SU-DHL-6 (cell line): ENCODE results near the gene TRIM24.

ENCODE experiments used
- H2AFZ ChIP-seq: fragments of 200-600 bp; sonication (generic); 2 replicates; pipeline ENCODE4 v1.6.1; 2014; ENCODE audit warnings: low read depth, mild to moderate bottlenecking, moderate library complexity, mixed read lengths, antibody characterized with exemption, low read length; ENCODE audit not compliant: severe bottlenecking
- H3F3A ChIP-seq: fragments of 200-600 bp; shearing (Covaris generic); 2 replicates; pipeline ENCODE4 v1.6.0; 2016; ENCODE audit warnings: antibody characterized with exemption, mild to moderate bottlenecking; ENCODE audit not compliant: insufficient read depth
- H3K27ac ChIP-seq: fragments of 200-600 bp; sonication (generic); 2 replicates; pipeline ENCODE4 v1.5.1; 2016; ENCODE audit warnings: low read depth, mild to moderate bottlenecking, low read length, moderate library complexity, mixed read lengths
- H3K27me3 ChIP-seq: fragments of 200-600 bp; sonication (generic), shearing (Covaris generic); 2 replicates; pipeline ENCODE4 v1.6.0; 2014; ENCODE audit warnings: mild to moderate bottlenecking, low read length
- H3K36me3 ChIP-seq: fragments of 200-600 bp; sonication (generic); 2 replicates; pipeline ENCODE4 v1.6.1; 2014; ENCODE audit warnings: mild to moderate bottlenecking, low read length, mixed read lengths
- H3K4me2 ChIP-seq: fragments of 300-600, 200-600 bp; shearing (Covaris generic), sonication (generic); 2 replicates; pipeline ENCODE4 v1.6.0; 2014; ENCODE audit warnings: low read length, low read depth, mild to moderate bottlenecking; ENCODE audit not compliant: poor library complexity, severe bottlenecking
- H3K4me3 ChIP-seq: fragments of 200-600 bp; sonication (generic); 2 replicates; pipeline ENCODE4 v1.5.1; 2014; ENCODE audit warnings: antibody characterized with exemption, low read length, mild to moderate bottlenecking, mixed read lengths; ENCODE audit not compliant: insufficient read depth, poor library complexity, severe bottlenecking
- H3K79me2 ChIP-seq: fragments of 200-600 bp; sonication (generic); 2 replicates; pipeline ENCODE4 v1.6.1; 2014; ENCODE audit warnings: mild to moderate bottlenecking, low read length, moderate library complexity; ENCODE audit not compliant: insufficient read depth
- H3K9ac ChIP-seq: fragments of 200-600 bp; sonication (generic); 2 replicates; pipeline ENCODE4 v1.7.0; 2014; ENCODE audit warnings: mild to moderate bottlenecking, low read length
- H3K9me2 ChIP-seq: fragments of 200-600 bp; sonication (generic); replicated peaks from 2 replicates; pipeline ENCODE4 v1.6.1; 2014; ENCODE audit warnings: low read length; ENCODE audit not compliant: insufficient read depth
- H3K9me3 ChIP-seq: fragments of 200-600 bp; sonication (generic); 2 replicates; pipeline ENCODE4 v1.6.1; 2014; ENCODE audit warnings: low read length, mixed read lengths; ENCODE audit not compliant: insufficient read depth
- H4K20me1 ChIP-seq: fragments of 200-600 bp; sonication (generic); 2 replicates; pipeline ENCODE4 v1.6.1; 2014; ENCODE audit warnings: low read depth, mild to moderate bottlenecking, antibody characterized with exemption, low read length, moderate library complexity, mixed read lengths
- CTCF ChIP-seq: fragments of 200-600 bp; sonication (generic); IDR thresholded peaks from one replicate; pipeline ENCODE4 v1.5.1; 2017; ENCODE audit warnings: antibody characterized with exemption, mild to moderate bottlenecking, low read length, moderate library complexity; ENCODE audit not compliant: insufficient read depth, poor library complexity, severe bottlenecking
- EZH2phosphoT487 ChIP-seq: fragments of 200-600 bp; sonication (generic), shearing (Covaris generic); conservative IDR thresholded peaks from 2 replicates; pipeline ENCODE4 v1.6.1; 2018; ENCODE audit warnings: mild to moderate bottlenecking, antibody characterized with exemption, low read length, moderate library complexity, mixed read lengths

TRIM24 gene

GRCh38 chr7:138588986-138589385 is 128.9 kb downstream of the TRIM24 start:
- H3K27me3 ChIP-seq, result no peaks in the 10 kb centered on the region
- H3K79me2 ChIP-seq, result no peaks in the 10 kb centered on the region
- H2AFZ ChIP-seq, result no peak overlapping the region
- no peak overlapping the region for H3K9ac ChIP-seq
- no peak overlapping the region for H3K27ac ChIP-seq
- no peaks in the 10 kb centered on the region for H3F3A ChIP-seq
- no peak overlapping the region for H3K4me2 ChIP-seq
- H3K36me3 ChIP-seq, result peaks cover 12% of the 10 kb centered on the region; the same call in 1 of the 2 replicates
- H3K9me3 ChIP-seq, result no peaks in the 10 kb centered on the region
- no peak overlapping the region for H3K4me3 ChIP-seq
- no peaks in the 10 kb centered on the region for H4K20me1 ChIP-seq
- no peaks in the 10 kb centered on the region for H3K9me2 ChIP-seq
- TF ChIP-seq CTCF (no peak), EZH2phosphoT487 (no peak)

GRCh38 chr7:138590154-138590553 is 130.1 kb downstream of the TRIM24 start:
- Histone ChIP-seq H3K27ac (no peak overlapping the region), H3K4me2 (no peak overlapping the region), H2AFZ (no peak overlapping the region), H3K4me3 (no peak overlapping the region), H3K9ac (no peak overlapping the region), H3K9me3 (no peaks in the 10 kb centered on the region), H4K20me1 (no peaks in the 10 kb centered on the region), H3K79me2 (no peaks in the 10 kb centered on the region), H3K27me3 (no peaks in the 10 kb centered on the region), H3K9me2 (no peaks in the 10 kb centered on the region), H3K36me3 (peaks cover 3% of the 10 kb centered on the region; the same call in 1 of the 2 replicates), H3F3A (no peaks in the 10 kb centered on the region)
- TF ChIP-seq EZH2phosphoT487 (no peak), CTCF (no peak)

- Histone ChIP-seq H3K4me2 (no peak overlapping the region), H3F3A (no peaks in the 10 kb centered on the region), H3K9ac (no peak overlapping the region), H3K36me3 (no peaks in the 10 kb centered on the region), H3K27ac (no peak overlapping the region), H3K27me3 (no peaks in the 10 kb centered on the region), H3K9me2 (no peaks in the 10 kb centered on the region), H3K4me3 (no peak overlapping the region), H3K9me3 (no peaks in the 10 kb centered on the region), H2AFZ (no peak overlapping the region), H3K79me2 (no peaks in the 10 kb centered on the region), H4K20me1 (no peaks in the 10 kb centered on the region)
- TF ChIP-seq EZH2phosphoT487, result no peak
- TF ChIP-seq CTCF, result no peak
Measured at GRCh38 chr7:138595454-138595853, 135.4 kb downstream of the TRIM24 start.
